ENCODE results near the gene NEB.
A peak's percentile ranks its signal among the peaks of the same experiment; 100 is the strongest.
"Not testable (repeated sequence)": the region's sequence is repeated elsewhere in the genome, so short reads cannot be mapped to it uniquely, and the experiment has no call there.

NEB gene

DNA sequence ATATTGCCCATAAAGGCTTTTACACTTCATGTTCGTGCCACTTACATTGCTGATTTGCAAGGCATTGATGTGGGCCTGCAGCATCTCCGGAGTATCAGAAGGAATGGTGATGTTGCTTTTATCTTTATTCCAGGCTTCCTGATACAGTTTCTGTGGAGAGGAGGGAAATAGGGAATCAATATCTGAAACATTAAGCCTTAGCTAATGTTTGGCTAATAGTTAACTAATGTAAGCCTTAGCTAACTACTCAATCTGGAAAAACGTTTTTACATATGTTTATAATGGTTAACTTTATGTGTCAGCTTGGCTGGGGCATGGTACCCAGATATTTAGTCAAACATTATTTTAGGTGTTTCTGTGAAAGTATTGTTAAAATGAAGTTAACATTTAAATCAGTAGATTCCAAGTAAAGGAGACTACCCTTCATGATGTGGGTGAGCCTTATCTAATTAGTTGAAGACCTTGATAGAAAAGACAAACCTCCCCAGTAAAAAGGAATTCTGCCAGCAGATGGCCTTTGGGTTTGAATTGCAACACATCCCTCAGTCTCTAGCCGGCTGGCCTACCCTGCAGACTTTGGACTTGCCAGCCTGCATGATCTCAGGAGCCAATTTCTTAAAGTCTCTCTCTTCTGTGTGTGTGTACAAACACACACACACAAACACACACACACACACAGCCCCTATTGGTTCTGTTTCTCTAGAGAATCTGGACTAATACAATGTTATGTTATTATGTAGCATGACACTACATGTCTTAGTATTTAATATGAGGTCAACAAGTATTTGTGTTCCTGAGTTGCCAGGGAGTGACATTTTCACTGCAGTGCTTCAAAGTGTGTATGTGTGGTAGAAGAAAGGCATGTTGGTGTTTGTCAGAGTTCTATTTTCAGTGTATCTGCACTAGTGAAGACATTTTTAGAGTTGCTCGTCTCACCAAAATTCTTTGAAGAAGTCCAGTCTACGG lies 126.5 kb downstream of the NEB start:
- ATAC-seq = not testable (repeated sequence)

DNA sequence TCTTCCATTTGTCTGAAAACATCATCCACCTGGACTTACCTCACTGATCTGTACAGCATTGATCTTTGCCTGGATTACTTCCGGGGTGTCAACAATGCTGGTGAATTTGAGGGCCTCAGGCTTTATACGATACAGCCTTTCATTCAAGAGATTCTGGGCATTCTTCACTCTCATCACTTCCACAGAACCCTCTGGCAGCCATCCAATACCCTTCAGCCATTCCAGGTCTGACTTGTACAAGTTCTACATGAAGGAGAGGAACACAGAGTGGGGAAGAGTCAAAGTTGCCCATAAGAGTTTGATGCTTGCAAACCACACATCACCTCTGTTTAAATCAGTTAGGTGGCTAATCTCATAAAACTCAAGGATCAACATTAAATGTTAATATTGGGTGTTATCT lies 130.7 kb downstream of the NEB start:
- not testable (repeated sequence) for ATAC-seq

DNA sequence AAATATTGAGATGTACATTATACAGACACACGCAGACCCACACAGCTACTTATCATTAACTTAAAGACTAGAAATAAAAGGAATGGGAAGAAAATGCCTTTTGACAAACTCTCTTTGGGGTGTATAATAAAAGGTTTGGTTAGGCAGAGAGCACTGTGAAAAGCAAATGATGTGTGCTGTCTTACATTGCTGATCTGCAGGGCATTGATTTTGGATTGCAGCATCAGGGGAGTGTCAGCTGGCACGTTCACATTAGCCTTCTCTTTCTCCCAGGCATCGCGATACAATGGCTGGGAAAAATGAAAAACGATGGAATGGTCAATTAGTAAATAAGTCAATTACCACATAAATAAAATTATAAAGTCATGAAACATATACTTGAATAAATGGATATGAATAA lies 131.9 kb downstream of the NEB start:
- not testable (repeated sequence) for ATAC-seq

DNA sequence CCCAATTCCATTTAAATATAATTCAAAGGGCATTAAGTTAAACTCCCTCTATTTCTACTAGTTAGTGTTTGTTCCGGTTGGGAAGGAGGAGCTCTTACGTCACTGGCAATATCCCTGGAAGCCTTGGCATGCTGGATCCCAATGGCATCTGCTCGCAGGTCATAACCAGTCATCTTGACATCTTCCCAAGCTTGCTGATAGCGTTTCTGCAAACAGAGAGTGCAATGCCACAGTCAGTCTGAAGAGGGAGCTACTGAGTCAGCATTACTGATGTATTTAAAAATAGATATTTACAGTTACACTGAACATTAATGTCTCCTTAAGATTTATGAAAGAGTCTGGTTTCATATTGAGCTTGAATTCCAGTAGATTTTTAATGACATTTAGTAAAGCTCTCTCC lies 132.5 kb downstream of the NEB start:
- ATAC-seq = not testable (repeated sequence)

DNA sequence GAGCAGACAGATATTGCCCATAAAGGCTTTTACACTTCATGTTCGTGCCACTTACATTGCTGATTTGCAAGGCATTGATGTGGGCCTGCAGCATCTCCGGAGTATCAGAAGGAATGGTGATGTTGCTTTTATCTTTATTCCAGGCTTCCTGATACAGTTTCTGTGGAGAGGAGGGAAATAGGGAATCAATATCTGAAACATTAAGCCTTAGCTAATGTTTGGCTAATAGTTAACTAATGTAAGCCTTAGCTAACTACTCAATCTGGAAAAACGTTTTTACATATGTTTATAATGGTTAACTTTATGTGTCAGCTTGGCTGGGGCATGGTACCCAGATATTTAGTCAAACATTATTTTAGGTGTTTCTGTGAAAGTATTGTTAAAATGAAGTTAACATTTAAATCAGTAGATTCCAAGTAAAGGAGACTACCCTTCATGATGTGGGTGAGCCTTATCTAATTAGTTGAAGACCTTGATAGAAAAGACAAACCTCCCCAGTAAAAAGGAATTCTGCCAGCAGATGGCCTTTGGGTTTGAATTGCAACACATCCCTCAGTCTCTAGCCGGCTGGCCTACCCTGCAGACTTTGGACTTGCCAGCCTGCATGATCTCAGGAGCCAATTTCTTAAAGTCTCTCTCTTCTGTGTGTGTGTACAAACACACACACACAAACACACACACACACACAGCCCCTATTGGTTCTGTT lies 137.2 kb downstream of the NEB start:
- not testable (repeated sequence) for ATAC-seq

DNA sequence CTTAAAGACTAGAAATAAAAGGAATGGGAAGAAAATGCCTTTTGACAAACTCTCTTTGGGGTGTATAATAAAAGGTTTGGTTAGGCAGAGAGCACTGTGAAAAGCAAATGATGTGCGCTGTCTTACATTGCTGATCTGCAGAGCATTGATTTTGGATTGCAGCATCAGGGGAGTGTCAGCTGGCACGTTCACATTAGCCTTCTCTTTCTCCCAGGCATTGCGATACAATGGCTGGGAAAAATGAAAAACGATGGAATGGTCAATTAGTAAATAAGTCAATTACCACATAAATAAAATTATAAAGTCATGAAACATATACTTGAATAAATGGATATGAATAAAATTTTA lies 142.4 kb downstream of the NEB start:
- not testable (repeated sequence) for ATAC-seq

DNA sequence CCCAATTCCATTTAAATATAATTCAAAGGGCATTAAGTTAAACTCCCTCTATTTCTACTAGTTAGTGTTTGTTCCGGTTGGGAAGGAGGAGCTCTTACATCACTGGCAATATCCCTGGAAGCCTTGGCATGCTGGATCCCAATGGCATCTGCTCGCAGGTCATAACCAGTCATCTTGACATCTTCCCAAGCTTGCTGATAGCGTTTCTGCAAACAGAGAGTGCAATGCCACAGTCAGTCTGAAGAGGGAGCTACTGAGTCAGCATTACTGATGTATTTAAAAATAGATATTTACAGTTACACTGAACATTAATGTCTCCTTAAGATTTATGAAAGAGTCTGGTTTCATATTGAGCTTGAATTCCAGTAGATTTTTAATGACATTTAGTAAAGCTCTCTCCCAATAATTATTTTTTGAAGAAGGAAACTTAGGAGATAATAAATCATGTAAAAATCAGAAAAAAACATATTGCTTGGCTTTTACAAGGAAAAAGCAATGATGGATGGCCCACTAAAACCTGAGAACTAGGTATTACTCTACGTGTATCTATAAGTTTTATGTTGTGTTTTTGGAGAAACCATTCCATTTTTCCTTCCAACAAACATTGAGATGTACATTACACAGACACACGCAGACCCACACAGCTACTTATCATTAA lies 142.9 kb downstream of the NEB start:
- ATAC-seq = peak in 1 of 2 donors; percentile 30

DNA sequence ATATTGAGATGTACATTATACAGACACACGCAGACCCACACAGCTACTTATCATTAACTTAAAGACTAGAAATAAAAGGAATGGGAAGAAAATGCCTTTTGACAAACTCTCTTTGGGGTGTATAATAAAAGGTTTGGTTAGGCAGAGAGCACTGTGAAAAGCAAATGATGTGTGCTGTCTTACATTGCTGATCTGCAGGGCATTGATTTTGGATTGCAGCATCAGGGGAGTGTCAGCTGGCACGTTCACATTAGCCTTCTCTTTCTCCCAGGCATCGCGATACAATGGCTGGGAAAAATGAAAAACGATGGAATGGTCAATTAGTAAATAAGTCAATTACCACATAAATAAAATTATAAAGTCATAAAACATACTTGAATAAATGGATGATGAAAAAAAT lies 153.0 kb downstream of the NEB start:
- not testable (repeated sequence) for ATAC-seq

DNA sequence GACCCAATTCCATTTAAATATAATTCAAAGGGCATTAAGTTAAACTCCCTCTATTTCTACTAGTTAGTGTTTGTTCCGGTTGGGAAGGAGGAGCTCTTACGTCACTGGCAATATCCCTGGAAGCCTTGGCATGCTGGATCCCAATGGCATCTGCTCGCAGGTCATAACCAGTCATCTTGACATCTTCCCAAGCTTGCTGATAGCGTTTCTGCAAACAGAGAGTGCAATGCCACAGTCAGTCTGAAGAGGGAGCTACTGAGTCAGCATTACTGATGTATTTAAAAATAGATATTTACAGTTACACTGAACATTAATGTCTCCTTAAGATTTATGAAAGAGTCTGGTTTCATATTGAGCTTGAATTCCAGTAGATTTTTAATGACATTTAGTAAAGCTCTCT lies 153.6 kb downstream of the NEB start:
- not testable (repeated sequence) for ATAC-seq

DNA sequence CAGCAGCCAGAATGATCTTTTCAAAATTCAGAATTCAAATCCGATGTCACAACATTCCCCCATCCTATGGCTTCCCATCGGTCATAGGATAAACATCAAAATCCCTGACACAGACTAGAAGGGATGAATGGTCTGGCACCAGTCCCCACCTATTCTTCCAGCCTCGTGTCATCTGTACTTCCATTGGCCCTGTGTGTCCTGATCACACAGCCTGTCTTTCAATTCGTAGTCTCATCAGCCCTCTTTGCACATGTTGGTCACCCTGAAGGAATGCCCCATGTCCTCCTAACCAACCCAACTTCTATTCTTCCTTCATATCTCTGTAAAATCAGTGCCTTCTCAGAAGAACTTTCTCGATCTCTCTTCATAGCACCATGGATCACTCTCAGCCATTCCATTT lies 157.2 kb downstream of the NEB start:
- no peak for ATAC-seq

DNA sequence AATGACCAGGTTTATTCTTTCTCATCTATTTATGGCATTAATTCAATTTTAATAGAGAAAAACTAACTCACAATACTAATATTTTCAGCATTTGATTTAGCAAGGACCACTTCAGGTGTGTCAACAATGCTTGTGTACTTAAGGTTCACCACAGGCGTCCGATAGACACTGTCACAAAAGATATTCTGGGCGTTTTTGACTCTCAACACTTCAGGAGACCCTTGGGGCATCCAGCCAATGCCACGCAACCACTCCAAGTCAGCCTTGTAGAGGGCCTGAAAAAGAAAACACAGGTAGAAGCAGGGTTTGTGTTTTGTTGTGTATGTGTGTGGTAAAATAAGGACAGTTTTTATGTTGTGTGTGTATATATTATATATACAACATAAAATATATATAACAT lies 158.2 kb downstream of the NEB start:
- ATAC-seq = no peak

DNA sequence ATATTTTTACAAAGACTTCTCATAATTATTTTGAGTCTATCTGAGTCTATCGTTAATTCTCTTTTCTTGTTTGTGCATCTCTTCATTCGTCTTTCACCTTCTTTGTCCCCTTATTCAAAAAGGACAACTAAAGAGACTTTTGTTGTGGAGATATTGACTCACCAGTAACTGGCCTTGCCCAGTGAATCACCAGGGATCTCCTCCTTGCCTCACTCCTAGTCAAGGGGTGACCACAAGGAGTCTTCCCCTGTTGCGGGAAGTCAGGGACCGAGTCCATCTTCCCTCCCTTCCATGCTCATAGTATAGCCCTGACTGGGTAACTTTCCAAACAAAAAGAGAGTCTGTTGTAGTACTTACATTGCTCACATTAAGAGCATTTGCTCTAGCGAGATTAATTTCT lies 158.9 kb downstream of the NEB start:
- no peak for ATAC-seq

DNA sequence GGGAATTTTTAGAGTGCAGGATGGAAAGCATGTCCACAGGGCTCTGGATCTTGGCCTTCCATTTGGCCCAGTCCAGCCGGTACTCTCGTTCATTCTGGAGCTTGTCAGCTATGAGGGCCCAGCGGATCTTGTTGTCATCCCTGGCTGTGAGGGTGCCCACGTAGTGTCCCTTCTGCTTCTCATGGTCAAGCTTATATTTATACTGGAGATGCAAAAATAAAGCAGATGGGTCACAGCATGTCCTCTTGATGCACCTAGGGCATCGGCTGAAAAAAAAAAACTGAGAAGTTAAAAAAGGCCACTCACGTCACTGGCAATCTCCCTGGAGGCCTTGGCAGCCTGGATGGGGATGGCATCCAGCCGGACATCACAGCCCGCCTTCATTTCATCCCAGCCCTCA lies 164.1 kb downstream of the NEB start:
- ATAC-seq = no peak

DNA sequence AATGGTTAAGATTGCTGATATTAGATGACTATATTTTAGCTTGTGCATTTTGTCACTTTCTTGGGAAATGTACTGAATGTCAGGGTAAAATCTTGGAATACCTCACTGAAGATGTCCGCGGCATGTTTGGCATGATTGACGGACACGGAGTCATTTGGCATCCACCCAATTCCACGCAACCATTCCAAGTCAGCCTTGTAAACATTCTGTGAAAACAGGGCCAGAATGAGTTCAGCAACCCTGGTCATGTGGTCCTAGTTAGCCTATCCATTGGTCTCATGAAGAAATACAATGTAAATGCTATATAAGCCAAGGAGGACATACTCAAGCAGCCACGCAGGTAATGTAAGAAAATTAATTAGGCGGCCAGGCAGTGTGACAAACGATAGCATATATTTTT lies 165.1 kb downstream of the NEB start:
- ATAC-seq = no peak

DNA sequence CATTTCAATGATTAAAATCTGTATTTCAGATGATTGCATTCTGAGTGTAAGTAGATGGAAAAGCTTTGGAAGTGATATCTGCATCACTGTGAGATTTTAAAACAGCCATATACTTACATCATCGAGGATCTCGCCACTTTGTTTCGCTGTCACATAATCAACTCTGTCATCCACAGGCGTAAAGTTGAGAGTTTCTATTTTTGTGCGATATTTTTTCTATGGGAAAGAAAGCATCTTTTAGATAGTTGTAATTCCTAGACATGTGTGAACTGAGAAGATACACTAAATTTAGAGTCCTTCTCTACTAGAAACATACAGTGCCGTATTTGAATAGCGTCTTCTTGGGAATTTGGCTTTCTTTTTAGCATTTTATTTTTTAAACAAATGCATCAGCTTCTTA lies 165.8 kb downstream of the NEB start:
- ATAC-seq = no peak

DNA sequence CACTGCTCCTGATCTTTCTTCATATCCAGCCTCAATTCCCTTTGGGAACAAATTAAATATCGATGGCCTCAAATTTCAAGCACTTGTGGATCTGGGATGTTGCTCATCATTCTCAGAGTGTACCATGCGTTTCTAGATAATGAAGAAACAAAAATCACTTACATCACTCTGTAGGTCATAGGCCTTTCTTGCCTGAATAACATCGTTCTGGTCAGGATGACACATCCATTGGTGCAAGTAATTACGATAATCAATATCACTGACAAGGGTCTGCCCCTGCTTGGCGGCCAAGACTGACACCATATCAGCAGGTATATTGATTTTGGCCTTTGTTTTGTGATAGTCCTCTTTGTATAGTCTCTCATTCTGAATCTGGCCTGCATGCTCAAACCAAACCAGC lies 167.3 kb downstream of the NEB start:
- ATAC-seq = no peak

DNA sequence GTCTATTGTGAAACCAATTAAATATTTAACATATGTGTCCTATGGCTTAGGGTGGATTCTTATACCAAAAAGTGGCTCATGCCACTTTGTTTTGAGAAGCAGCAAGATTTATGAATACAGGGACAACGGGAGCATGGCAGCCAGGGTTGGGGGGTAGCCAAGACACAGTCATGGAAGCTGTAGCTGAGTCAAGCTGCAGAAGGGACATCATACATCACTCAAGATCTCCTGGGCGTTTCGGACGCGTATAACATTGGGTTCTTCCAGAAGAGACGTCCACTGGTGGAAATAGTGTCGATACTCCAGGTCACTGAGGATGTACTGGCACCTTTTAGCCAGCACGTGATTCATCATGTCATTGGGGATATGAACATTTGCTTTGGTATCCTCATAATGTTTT lies 171.9 kb downstream of the NEB start:
- ATAC-seq = no peak

DNA sequence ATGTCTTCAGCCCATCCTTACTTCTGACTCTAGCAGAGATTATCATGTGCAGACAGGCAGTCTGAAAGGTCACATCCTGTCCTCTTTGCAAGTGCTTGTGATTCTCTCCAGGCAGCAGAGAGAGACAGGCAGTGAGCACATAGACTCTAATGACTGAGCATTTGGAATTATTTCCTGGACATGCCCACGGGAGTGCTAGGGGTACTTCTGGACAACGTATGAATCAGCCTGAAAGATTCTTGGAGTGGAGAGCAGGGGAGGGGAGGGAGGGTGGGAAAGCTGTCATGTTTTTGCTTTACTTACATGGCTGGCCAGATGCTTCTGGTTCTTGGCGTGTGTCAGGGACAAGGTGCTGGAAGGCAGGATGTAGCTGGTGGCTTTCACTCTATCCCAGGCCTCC lies 174.0 kb downstream of the NEB start:
- ATAC-seq = no peak

DNA sequence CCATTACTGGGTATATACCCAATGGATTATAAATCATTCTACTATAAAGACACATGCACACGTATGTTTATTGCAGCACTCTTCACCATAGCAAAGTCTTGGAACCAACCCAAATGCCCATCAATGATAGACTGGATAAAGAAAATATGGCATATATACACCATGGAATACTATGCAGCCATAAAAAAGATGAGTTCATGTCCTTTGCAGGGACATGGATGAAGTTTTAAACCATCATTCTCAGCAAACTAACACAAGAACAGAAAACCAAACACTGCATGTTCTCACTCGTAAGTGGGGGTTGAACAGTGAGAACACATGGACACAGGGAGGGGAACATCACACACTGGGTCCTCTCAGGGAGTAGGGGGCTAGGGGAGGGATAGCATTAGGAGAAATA lies 174.8 kb downstream of the NEB start:
- ATAC-seq = not testable (repeated sequence)

DNA sequence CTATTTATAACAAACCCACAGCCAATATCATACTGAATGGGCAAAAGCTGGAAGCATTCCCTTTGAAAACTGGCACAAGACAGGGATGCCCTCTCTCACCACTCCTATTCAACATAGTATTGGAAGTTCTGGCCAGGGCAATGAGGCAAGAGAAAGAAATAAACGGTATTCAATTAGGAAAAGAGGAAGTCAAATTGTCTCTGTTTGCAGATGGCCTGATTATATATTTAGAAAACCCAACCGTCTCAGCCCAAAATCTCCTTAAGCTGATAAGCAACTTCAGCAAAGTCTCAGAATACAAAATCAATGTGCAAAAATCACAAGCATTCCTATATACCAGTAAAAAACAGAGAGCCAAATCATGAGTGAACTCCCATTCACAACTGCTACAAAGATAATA lies 176.4 kb downstream of the NEB start:
- ATAC-seq = not testable (repeated sequence)

DNA sequence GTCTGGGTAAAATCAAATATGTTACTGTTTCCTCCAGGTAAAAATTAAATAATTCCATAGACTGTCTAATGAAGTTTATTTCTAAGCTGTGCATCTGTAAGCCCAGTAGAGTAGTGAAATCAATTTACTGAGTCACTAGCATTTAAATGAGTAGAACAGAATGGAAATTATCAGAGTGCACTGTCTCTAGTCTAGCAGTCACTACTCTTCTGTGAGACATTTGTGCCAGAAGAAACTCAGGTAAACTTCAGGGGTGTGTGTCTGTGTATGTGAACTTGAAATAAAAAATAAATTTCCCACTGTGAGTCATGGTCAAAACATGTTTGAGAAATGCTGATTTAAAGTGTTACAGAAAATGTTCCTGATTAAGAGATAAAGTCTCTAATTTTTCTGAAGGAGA lies 178.2 kb downstream of the NEB start:
- ATAC-seq = peak; percentile 62 to 65

DNA sequence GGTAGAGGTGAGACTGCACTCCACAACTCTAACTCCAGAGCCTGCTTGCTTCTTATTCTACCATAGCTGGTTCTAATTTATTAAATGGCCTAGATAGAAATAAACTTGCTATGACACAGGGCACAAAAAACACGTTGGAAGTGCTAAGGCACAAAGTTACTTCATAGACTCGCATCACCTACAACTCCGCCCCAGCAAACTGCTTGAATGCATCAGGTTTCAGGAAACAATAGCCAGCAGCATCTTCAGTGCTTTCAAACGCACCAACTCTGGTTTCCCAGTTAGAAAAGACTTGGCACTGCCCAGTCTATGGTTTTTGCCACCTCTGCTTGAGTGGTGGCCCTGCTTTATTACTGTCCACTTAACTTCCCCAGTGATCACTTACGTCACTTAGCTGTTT lies 182.0 kb downstream of the NEB start:
- no peak for ATAC-seq

DNA sequence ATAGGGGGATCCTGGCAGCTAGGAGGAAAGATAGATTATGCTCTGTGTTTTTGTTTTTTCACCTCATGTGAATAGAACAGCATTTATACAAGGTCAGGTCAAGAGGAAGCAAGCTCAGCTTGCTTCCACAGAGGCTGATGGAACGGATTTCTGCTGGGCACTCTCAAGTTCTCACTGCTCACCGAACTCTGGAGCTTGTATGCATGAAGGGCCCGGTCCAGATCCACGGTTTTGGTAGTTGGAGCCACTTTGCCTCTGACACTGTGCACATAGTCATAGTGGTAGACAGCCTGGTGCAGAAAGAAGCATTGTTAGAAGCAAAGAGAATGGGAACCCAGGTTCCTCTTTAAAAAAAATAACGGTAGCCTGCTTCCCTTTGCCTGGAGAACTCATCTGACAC lies 182.7 kb downstream of the NEB start:
- no peak for ATAC-seq

DNA sequence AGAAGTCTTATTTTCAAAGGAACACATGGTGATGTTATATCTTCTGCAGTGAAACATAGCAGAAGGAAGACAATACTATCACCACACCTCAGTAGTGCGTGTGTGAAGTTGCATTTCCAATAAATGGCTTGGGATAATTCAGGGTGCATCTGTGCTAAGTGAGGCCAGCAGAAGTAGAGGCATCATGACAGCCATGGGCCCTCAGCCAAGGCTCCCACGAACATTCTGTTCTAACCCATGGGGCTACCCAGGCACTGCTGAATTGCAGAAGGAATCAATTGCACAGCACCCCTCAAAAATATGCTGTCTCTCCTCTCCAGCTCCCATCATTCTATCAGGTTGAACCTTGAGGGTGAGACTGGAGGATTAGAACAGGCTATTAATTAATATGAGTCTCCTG lies 185.1 kb downstream of the NEB start:
- no peak for ATAC-seq
